Stomach (tissue), 4 donors: ENCODE results near the gene NHSL1.

Source experiments
- POLR2A ChIP-seq, 4 donors: fragments of 450-650 bp; IDR thresholded peaks; one replicate each; pipeline ENCODE4 v1.6.1; 2016; ENCODE audit warnings: antibody characterized with exemption in 4 of 4, control low read depth in 2 of 4, mild to moderate bottlenecking in 1 of 4, moderate library complexity in 1 of 4
- POLR2AphosphoS5 ChIP-seq, 3 donors: sonication (generic); formaldehyde crosslinking; IDR thresholded peaks; one replicate each; pipeline ENCODE4 v1.6.1; 2016; ENCODE audit warnings: antibody characterized with exemption in 3 of 3

DNA sequence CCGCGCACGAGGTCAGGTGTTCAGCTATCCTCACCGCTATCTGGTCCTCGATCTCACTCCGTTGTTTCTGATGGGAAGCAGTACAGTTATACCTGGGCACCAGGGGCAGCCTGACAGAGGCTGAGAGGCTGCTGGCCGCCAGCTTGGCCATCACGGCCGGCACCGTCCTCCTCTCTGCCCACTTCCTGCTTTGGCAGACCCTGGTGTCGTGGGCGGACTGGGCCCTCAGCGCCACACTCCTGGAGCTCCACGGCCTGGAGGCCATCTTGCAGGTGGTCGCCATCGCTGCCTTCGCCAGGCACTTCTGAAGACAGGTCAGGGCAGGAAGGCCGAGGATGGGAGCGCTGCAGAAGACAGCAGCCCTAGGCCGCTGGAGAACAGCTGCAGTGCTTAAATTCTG lies 35.2 kb downstream of the NHSL1 start:
- TF ChIP-seq POLR2AphosphoS5 (IDR thresholded peaks at IDR 0.05) (no peak), POLR2A (IDR thresholded peaks at IDR 0.05) (no peak)
